Fibroblast of lung (primary cell): Measurements from ENCODE around the gene HDHD3.

Experiments used
- CTCF ChIP-seq, 2 donors: IDR thresholded peaks in 1 of 2; conservative IDR thresholded peaks in 1 of 2; 1 replicate in 1 of 2; 2 replicates in 1 of 2; pipeline ENCODE4 v1.5.1; 2011 to 2012; ENCODE audit warnings: low read length in 2 of 2, control low read depth in 1 of 2, inconsistent platforms in 1 of 2, low read depth in 1 of 2, mild to moderate bottlenecking in 1 of 2
- EZH2 ChIP-seq: IDR thresholded peaks from 2 replicates; pipeline ENCODE4 v1.5.1; 2012; ENCODE audit warnings: low read length, control low read depth, mild to moderate bottlenecking; ENCODE audit errors: missing control alignments

DNA sequence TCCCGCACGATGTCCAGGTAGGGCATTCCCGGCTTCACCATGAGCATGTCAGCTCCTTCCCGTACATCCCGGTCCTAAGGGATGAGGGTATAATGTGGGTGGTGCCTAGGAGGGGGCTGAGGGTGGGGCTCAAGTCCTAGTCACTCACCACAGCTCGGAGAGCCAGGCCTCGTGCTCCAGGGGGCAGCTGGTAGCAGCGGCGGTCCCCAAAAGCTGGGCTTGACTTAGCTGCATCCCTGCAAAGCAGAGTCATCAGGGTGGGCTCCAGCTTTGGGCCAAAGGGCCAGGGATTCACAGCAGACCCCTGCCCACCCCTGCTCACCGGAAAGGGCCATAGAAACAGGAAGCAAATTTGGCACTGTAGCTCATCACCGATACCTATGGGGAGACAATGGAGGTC lies 12.7 kb upstream of the HDHD3 start:
- TF ChIP-seq CTCF (conservative IDR thresholded peaks at IDR 0.05 in 1 of 2, IDR thresholded peaks at IDR 0.05 in 1 of 2; ENCODE audit: low read depth in 1 of 2, low read length in 2 of 2) (no peak), EZH2 (no peak)
